NCI-H1694 (cell line): ENCODE data around the gene SUCLG2.

Experiments used
- DNase-seq: peaks from one replicate; lab custom pipeline; 2025; lab: John Stamatoyannopoulos, UW

Gene SUCLG2

DNA sequence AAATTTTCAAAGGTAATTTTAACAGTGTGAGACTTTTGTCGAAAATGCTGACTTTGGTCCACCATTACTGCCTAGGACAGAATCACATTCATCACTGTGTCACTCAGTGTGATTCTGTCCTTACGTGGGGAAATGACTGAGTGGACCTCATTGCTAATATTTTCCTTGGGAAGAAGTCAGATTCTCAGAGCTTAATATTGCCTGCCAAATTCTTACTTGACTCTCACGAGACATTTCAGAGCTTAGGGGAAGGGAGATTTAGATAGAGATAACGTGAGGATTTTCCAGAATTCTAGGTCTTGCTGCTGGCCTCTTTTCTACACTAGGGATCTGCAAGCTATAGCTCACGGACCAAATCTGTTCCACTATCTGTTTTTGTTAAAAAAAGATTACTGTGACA, 270.4 kb downstream of the SUCLG2 start:
- no peak for DNase-seq

DNA sequence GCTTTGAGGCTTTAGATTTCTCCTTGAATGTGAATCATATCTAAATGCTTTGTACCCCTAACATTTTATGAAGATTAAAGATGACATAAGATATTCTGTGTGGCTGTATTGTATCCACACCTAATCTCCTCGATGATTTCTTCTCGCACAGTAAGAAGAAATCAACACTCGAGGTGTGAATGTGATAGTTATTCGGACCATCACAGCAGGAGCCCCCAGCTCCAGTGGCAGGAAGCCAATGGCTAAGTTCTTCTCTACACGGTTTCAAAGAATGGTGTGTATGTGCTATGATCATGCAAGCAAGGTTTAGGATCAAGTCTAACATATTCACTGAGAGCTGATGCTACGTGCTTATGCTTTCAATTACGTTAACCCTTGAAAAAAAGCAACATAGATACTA, 271.0 kb downstream of the SUCLG2 start:
- DNase-seq, result no peak

DNA sequence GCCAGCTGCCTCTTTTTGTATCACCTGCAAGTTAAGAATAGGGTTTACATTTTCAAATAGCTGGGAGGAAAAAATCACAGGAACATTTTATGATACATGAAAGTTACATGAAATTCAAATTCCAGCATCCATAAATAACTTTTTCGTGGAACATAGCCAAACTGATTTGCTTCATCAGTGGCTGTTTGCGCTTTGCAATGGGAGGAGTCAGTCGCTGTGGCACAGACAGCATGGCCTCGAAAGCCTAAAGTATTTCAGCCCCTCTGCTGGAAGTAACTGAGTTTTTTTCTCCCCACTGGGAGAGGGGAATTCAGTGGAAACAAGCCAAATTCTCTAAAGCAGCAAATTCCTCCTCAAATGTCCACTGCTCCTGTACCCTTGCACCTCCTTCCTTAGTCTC, 271.9 kb downstream of the SUCLG2 start:
- no peak for DNase-seq

DNA sequence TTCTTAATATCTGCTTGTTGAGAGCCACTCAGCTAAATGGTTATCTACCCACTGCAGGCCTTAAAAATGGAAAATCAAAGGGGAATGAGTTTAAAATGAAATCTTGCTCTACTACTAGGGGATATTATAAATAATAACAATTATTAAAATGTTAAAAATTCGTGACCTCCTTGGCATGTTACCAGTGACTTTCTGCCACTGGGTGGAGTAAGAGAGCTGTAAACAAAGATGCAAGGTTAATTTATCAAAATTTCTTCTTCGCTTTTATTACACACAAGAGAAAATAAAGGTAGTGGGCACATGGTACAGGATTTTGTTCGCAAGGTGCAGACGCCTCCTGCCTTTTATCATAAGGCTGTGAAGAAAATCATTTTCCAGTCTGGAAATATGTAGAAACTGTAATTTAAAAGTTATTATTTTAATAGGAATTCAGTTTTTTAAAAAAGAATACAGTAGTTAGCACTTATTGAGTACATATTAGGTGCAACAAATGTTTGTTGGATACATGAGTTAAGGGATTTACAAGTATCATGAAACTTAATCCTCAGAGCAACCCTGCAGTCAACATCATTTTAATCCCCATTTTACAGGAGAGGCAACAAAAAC, 272.6 kb downstream of the SUCLG2 start:
- no peak for DNase-seq

DNA sequence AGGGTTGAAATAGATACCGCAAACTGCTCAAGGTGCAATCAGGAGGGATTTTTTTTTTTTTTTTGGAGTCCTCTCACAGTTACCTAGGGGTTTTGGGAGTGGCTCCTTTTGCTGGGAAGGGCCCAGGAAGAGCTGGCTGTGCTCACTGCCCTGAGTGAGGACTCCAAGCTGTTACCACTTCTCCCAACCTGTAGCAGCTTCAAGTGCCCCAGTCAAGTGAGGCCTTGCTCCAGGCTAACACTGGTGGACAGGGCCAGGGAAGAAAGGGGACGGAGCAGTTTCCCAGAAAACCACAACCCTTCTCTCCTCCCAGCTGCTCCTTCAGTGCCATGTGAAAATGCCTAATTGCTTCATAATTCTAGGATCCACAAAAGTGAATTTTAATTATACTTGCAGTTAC, 274.3 kb downstream of the SUCLG2 start:
- no peak for DNase-seq

DNA sequence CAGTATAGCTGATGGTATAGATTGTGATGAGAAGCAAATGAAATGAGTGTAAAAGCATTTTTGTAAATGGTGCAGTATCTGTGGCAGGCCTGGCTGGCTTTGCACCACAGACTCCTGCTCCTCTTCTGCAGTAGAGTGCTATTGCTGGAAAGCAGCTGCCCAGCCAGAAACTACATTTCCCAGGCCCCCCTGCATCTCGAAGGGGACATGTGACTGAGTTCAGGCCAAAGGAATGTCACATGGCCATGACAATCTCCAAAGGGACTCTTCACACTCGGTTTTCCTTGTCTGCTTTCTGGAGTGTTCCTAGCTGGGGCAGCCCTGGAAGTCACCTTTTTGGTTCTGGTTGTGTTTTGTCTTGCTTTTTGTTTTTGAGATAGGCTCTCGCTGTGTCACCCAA, 277.1 kb downstream of the SUCLG2 start:
- no peak for DNase-seq

DNA sequence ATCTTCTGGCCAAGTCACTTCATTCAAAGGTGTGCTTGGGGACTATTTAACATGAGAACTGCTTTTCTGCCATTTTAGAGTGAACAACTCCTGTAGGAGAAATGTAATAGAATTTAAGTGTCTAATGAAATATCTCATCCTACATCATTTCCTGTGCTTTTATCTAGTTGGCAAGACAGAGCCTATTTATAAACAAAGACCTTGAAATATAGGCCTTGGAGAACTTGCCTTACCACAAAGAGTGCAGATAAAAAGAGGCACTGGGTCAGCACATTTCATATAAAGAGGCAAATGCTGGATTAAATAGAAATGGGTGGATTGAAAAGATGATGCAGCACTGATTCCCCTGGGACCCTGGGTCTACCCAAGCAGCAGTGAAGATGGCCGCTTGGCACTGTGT, 278.0 kb downstream of the SUCLG2 start:
- DNase-seq, result no peak

DNA sequence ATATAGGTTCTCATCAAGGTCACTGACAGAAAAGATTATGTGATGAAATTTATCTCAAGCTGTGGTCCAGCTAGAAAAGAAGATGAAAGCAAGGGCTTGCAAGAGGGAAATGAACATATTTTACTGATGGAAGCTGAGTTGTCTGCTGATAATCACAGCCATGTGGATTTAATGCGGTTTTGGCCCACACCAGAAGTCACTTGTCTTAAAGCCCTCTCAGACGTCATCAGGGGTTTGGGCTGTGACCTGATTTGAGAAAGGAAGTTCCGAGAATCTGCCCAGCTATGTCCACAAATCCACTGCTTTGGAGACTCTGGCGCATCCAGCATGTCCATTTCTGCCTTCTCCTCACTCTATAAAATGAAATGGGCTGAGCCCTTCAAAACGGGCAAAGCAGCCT, 278.4 kb downstream of the SUCLG2 start:
- DNase-seq, result no peak

DNA sequence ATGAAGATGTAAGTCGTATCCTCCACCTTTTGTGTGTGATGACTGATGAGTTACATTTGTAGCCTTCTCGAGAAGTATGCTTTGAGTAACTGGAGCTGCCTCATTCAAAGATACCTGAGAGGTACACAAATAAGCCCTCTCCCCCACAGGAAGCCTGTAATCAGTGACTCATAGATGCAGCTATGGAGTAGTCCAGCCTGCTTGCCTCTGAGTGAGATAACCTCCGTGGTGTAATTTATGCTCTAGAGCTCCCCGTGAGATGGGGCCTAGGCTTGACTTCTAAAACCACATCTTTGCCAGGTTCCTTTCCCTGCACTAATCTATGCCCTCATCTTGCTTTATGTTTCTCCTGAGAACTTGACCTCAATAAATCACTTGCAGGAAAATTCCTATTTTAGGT, 291.7 kb downstream of the SUCLG2 start:
- no peak for DNase-seq

DNA sequence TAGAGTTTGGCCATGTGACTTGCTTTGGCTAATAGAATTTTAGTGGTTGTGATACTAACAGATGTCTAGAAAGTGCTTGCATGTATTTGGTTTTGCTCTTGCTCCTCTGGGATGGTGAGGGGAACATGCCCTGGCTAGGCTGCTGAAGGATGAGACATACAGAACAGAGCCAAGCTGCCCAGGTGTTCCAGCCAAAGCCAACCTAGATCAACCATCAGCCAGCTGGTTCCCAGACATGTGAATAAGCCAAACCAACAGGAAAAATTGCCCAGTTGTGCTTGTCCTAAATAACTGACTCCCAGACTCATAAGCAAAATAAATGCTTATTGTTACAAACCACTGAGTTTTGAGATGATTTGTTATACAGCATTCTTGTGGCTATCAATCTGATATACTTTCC, 292.6 kb downstream of the SUCLG2 start:
- DNase-seq, result no peak

DNA sequence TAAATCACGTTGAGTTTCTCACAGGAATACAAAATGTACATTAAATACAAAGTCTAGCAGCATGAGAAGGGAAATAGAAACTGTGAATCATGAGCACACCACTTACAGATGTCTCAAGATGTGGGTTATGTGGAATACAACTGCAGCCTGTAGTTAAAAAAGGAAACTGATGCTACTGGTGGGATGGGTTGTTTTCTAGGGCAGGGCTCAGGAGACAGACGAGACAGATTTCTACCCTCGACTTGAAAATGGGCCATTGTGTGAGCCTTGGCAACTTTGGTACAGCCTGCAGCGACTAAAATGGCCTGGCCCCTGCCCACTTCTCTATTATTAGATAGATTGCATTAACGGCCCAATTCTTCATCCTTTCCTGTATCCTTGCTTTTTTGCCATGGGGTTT, 293.1 kb downstream of the SUCLG2 start:
- no peak for DNase-seq

DNA sequence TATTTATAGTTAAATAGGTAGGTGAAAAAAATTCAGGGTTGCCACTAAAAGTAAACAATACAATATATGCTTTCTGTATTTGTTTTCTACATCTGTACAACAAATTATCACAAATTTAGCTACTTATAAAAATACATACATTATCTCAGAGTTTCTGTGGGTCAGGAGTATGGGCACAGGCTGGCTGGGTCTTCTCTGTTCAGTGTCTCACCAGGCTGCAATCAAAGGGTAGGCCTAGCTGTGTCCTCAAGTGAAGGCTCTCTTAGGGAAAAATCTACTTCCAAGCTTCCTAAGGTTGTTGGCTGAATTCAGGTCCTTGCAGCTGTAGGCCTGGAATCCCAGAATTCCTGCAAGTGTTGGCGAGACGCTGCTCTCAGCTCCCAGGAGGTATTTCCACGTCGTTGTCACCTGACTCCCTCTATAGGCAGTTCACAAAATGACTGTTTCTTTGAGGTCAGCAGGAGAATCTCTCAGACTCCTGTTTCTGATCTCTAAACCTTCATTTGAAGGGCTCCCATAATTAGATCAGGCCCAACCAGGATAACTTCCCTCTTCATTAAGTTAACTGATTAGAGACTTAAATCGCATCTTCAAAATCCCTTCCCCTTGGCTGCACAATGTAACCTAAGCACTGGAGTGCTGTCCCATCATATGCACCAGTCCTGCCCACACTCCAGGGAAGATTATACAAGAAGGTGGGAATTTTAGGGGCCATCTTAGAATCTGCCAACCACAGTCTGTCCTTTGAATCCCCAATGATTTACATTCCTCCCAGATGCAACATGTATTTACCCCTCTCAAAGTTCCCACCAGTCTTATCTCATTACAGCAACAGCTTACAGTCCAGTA, 296.6 kb downstream of the SUCLG2 start:
- DNase-seq, result no peak

DNA sequence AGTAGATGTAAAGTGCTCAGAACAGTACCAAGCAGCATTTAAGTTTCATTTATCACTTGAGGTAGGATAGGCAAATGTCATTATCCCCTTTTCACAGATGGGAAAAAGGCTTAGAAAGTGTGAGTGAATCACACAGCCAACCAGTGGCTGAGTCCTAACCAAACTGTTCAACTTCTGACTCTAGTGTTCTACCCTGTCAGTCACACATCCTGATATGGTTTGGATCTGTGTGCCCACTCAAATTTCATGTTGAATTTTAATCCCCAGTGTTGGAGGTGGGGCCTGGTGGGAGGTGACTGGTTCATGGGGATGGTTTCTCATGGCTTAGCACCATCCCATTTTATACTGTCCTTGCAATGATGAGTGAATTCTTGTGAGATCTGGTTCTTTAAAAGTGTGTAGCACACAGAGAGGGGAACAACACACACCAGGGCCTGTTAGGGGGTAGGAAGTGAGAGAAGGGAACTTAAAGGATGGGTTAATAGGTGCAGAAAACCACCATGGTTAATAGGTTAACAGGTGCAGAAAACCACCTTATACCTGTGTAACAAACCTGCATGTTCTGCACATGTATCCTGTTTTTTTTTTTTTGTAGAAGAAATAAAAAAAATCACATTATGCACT, 304.7 kb downstream of the SUCLG2 start:
- DNase-seq, result no peak

DNA sequence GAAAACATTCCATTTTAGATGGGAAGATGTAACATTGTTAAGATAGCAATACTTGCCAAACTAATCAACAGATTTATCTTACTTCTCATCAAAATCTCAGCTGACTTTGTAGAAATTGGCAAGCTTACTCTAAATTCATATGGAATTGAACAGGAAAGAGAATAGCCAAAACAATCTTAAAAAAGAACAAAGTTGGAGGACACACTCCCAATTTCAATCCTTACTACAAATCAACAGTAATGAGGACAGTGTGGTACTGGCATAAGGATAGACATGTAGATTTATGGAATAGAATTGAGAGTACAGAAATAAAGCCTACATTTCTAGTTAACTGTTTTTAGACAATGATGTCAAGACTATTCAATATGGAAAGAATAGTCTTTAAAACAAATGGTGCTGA, 308.3 kb downstream of the SUCLG2 start:
- no peak for DNase-seq

DNA sequence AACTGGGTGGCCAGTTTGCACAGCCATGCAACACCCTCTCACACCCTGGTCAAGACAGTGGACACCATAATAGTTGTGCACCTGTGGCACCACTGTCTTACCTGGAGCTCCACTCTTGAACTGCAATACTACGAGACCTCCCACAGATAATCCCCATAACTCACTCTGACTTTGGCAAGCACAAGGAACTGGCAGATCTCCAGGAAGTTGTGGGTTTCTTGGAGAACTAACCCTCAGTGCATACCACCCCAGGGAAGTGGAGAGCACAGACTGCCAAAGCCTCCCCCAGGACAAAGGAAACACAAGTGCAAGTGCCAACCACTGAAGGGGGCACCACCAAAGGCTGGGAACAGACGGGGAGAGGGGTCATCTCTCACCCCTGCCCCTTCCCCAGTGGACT, 318.6 kb downstream of the SUCLG2 start:
- DNase-seq, result no peak

DNA sequence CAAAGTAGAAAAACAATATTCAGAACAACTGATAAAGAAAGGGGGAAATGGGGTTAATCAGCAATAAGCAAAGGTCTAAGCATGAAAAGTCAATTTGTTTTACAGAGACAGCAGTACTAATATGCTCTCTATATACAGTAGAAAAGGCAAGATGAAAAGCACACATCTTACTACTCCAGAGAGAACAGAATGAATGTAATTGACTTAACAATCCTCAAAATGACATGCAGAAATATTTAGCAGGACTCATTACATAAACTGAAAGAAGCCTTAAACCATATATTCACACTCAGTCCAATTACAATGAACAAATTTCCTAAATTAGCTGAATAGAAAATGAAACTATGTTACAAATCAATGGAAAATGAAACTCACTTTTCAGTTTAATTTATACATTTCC, 319.8 kb downstream of the SUCLG2 start:
- no peak for DNase-seq

DNA sequence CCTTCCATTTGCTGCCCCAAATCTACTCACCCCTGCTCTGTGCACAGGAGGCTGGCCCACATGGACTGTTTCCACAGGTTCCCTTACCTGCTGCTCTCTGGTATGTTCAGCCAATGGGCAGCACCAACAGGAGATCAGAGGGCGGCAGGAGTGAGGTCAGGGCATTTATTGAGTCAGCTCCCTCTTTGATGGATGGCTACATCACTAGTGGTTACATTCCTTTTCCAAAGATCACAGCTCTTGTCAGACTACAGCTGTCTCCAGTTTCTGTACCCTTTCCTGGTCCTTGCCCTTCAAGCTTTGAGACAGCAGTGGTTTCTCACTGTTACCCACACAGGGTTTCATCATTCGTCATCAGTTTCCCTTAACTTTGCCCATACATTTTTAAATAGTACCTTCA, 325.1 kb downstream of the SUCLG2 start:
- no peak for DNase-seq

DNA sequence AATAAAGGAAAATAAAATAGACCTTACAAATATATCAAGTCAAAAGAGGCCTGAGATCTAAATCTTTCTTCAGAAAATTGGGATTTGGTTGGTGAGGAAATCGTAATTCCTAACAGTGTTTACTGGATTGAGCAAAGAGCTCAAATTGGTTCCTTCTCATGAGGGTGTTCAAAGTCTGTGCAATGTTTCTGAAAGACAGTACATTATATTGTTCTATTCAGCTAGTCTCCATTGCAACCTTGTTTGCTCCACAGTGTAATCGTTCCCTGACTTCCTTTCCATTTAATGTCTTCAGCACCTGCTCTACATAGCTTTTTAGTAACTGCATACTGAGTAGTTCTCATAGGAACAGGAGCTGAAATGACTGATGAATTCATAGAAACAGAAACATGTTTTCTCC, 326.8 kb downstream of the SUCLG2 start:
- DNase-seq, result no peak

DNA sequence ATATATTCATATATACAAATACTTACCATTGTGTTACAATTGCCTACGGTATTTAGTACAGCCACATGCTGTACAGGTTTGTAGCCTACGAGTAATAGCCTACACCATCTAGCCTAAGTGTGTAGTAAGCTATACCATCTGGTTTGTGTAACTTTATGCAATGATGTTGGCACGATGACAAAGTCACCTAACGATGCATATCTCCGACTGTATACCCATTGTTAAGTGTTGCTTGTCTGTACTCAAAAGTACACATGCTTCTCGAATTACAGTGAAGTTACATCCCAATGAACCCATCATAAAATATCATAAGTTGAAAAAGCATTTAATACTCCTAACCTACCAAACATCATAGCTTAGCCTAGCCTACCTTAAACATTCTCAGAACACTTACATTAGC, 329.2 kb downstream of the SUCLG2 start:
- DNase-seq, result no peak
